K562 (cell line): Measurements from ENCODE around the gene SMIM41. TPM values are rescaled to one million over a fixed set of nuclear protein-coding genes. Genes with fewer than 3 reads are reported as not detected.
A peak's percentile ranks its signal among the peaks of the same experiment; 100 is the strongest.

Source experiments
- ATAC-seq: fragments of 200-7000 bp; cut with Tn5 transposase; 3 replicates; pipeline ENCODE4 v1.9.1; 2020; ENCODE audit warnings: moderate library complexity
- BruUV-seq: library from RNA; stranded (reverse); fragments of 400-500 nt; replicated peaks from 2 replicates; lab custom pipeline; 2021; lab: Mats Ljungman, UMichigan
- CTCF ChIA-PET: fragments of 300-600 bp; formaldehyde crosslinking; extraction: SDS; loops from one replicate; lab custom pipeline; 2021; ENCODE audit warnings: low intra/inter-chr PET ratio; lab: Yijun Ruan, JAX
- POLR2A ChIA-PET: fragments of 300-600, 350-650 bp; sonication (Branson Sonifier 250); formaldehyde crosslinking; extraction: SDS; loops from one replicate; lab custom pipeline; 2021; ENCODE audit warnings: antibody characterized with exemption, inconsistent platforms; lab: Yijun Ruan, JAX
- DNase-seq, 4 experiments: peaks; one replicate each; pipeline versions ENCODE4 v3.0.0 to v3.0.0-alpha.2; 2011 to 2018; ENCODE audit warnings: low spot score in 3 of 4, mixed read lengths in 3 of 4; ENCODE audit errors: extremely low read depth in 1 of 4
- FAIRE-seq: peaks from 2 replicates; lab custom pipeline; 2011; peaks lifted over from hg19 to GRCh38; lab: Jason Lieb, UNC
- H2AFZ ChIP-seq: 2 replicates; pipeline ENCODE4 v1.6.0; 2011; ENCODE audit warnings: low read depth, low read length, control low read depth, inconsistent platforms
- H3K27ac ChIP-seq: fragments of 200-600 bp; 3 replicates; pipeline ENCODE4 v1.8.0; 2011; ENCODE audit warnings: low read depth, mild to moderate bottlenecking, control low read depth, inconsistent platforms, low read length, moderate library complexity, mixed read lengths; ENCODE audit errors: extremely low read depth
- H3K27me3 ChIP-seq, 2 experiments: fragments of 300-600 bp in 1 of 2; 2 replicates in 1 of 2; 3 replicates in 1 of 2; pipeline versions ENCODE4 v1.6.0 to v1.8.0; 2011; ENCODE audit warnings: inconsistent platforms in 2 of 2, low read length in 2 of 2, mild to moderate bottlenecking in 1 of 2, mixed read lengths in 1 of 2, moderate library complexity in 1 of 2; ENCODE audit not compliant: control insufficient read depth in 2 of 2, insufficient read depth in 2 of 2
- H3K36me3 ChIP-seq: fragments of 300-600 bp; 3 replicates; pipeline ENCODE4 v1.8.0; 2011; ENCODE audit warnings: mild to moderate bottlenecking, low read length, inconsistent platforms; ENCODE audit not compliant: control insufficient read depth, insufficient read depth
- H3K4me1 ChIP-seq, 2 experiments: fragments of 200-600 bp in 1 of 2; replicated peaks in 1 of 2; 2 replicates in 1 of 2; 3 replicates in 1 of 2; pipeline versions ENCODE4 v1.5.1 to v1.8.0; 2011; ENCODE audit warnings: inconsistent platforms in 2 of 2, low read length in 2 of 2, mild to moderate bottlenecking in 1 of 2, mixed read lengths in 1 of 2, moderate library complexity in 1 of 2; ENCODE audit not compliant: control insufficient read depth in 2 of 2, insufficient read depth in 2 of 2
- H3K4me2 ChIP-seq: 2 replicates; pipeline ENCODE4 v1.6.1; 2011; ENCODE audit warnings: low read length, control low read depth, inconsistent platforms, mixed read lengths; ENCODE audit not compliant: insufficient read depth
- H3K4me3 ChIP-seq: fragments of 200-600 bp; sonication (generic), shearing (Covaris generic); 2 replicates; pipeline ENCODE4 v1.5.1; 2016; ENCODE audit warnings: control low read depth, inconsistent platforms
- H3K79me2 ChIP-seq: fragments of 200-600 bp; 3 replicates; pipeline ENCODE4 v1.8.0; 2011; ENCODE audit warnings: low read length, inconsistent platforms; ENCODE audit not compliant: control insufficient read depth, insufficient read depth
- H3K9ac ChIP-seq, 2 experiments: 2 replicates each; pipeline versions ENCODE4 v1.6.0 to v1.6.1; 2011; ENCODE audit warnings: low read depth in 2 of 2, low read length in 2 of 2, control low read depth in 1 of 2, inconsistent platforms in 1 of 2, mild to moderate bottlenecking in 1 of 2, mixed read lengths in 1 of 2; ENCODE audit not compliant: insufficient read depth in 1 of 2
- H3K9me1 ChIP-seq: one replicate; pipeline ENCODE4 v1.6.0; 2011; ENCODE audit warnings: inconsistent platforms, mild to moderate bottlenecking, low read length, moderate library complexity; ENCODE audit not compliant: control insufficient read depth, insufficient read depth
- H3K9me3 ChIP-seq: replicated peaks from 2 replicates; pipeline ENCODE4 v1.5.1; 2011; ENCODE audit warnings: low read depth, low read length, inconsistent platforms; ENCODE audit not compliant: control insufficient read depth, insufficient read depth
- H4K20me1 ChIP-seq: replicated peaks from 2 replicates; pipeline ENCODE4 v1.6.1; 2011; ENCODE audit warnings: low read length, inconsistent platforms, mixed read lengths; ENCODE audit not compliant: control insufficient read depth, insufficient read depth
- ATF7 ChIP-seq: fragments of 450-650 bp; IDR thresholded peaks from 2 replicates; pipeline ENCODE4 v1.7.1; 2014; ENCODE audit warnings: mild to moderate bottlenecking, moderate library complexity
- EP300 ChIP-seq: IDR thresholded peaks from 2 replicates; pipeline ENCODE4 v1.6.1; 2012; ENCODE audit warnings: low read length, improper control_type of control experiment
- ERF ChIP-seq: fragments of 450-650 bp; formaldehyde crosslinking; IDR thresholded peaks from 2 replicates; pipeline ENCODE4 v1.4.0; 2020; ENCODE audit warnings: mild to moderate bottlenecking, mixed read lengths
- GATAD2A ChIP-seq: fragments of 450-650 bp; IDR thresholded peaks from 2 replicates; pipeline ENCODE4 v1.6.1; 2017
- HDAC8 ChIP-seq: fragments of 450-650 bp; IDR thresholded peaks from 2 replicates; pipeline ENCODE4 v1.6.1; 2016; ENCODE audit warnings: mild to moderate bottlenecking, missing genetic modification characterization, moderate library complexity, missing compliant biosample characterization
- MED1 ChIP-seq: sonication (generic); formaldehyde crosslinking; IDR thresholded peaks from 2 replicates; pipeline ENCODE4 v1.8.1; 2023; ENCODE audit warnings: missing genetic modification reagents, borderline replicate concordance
- NCOA1 ChIP-seq: fragments of 450-650 bp; IDR thresholded peaks from 2 replicates; pipeline ENCODE4 v1.6.1; 2016; ENCODE audit warnings: low read depth
- RCOR1 ChIP-seq, 2 experiments: IDR thresholded peaks; 2 replicates each; pipeline ENCODE4 v1.6.1; 2012; ENCODE audit warnings: low read depth in 2 of 2, low read length in 2 of 2, borderline replicate concordance in 1 of 2, improper control_type of control experiment in 1 of 2
- RFX7 ChIP-seq: fragments of 250-450 bp; sonication (Bioruptor Pico); IDR thresholded peaks from 2 replicates; pipeline ENCODE4 v1.5.1; 2021; ENCODE audit warnings: mild to moderate bottlenecking
- ZBTB7A ChIP-seq: IDR thresholded peaks from 2 replicates; pipeline ENCODE4 v1.6.1; 2011; ENCODE audit warnings: low read depth, mild to moderate bottlenecking, low read length, moderate library complexity, borderline replicate concordance; ENCODE audit not compliant: control insufficient read depth
- ZFX ChIP-seq: sonication (generic); formaldehyde crosslinking; IDR thresholded peaks from 2 replicates; pipeline ENCODE4 v1.8.0; 2022; ENCODE audit warnings: mild to moderate bottlenecking, missing genetic modification reagents, moderate library complexity
- ZNF217 ChIP-seq: sonication (generic); formaldehyde crosslinking; IDR thresholded peaks from 2 replicates; pipeline ENCODE4 v1.8.0; 2022; ENCODE audit warnings: mild to moderate bottlenecking, missing genetic modification reagents
- WGBS: fragments of 100-300 bp; shearing (Covaris generic); methylation state at CpG from one replicate; pipeline ENCODE4 v1.1.6; 2016; ENCODE audit warnings: low coverage, mixed read lengths; ENCODE audit not compliant: insufficient coverage; ENCODE audit errors: missing lambda C conversion rate; 5-methylcytosine and 5-hydroxymethylcytosine counted together
- in situ Hi-C: fragments of 300-500 bp; cut with MboI; formaldehyde crosslinking; loops from 4 replicates; pipeline ENCODE4 v1.15.0; 2018; ENCODE audit warnings: inconsistent platforms, mixed read lengths
- intact Hi-C: fragments of 100-400 bp; cut with micrococcal nuclease; formaldehyde crosslinking; loops from 2 replicates; pipeline ENCODE4 v1.14.2; 2022
- polyA plus RNA-seq, 8 experiments: library from polyadenylated mRNA; depleted of rRNA in 4 of 8; stranded (reverse) in 5 of 8; unstranded in 3 of 8; fragments of >200 nt; fragmentation: Nextera tagmentation in 2 of 8; fragmentation: Illumina TruSeq in 1 of 8; extraction: Ambion mirVana in 2 of 8; extraction: Trizol in 1 of 8; gene quantifications; 2 replicates each; pipeline versions ENCODE4 v1.2.1 to v1.2.3, GENCODE V29; 2011 to 2014; ENCODE audit warnings: inconsistent platforms in 1 of 8, missing spikeins in 1 of 8
- total RNA-seq, 7 experiments: library from RNA; depleted of rRNA in 6 of 7; stranded (reverse); fragments of >200 nt in 6 of 7; fragmentation: Illumina TruSeq in 2 of 7; extraction: Trizol in 2 of 7; gene quantifications; 2 replicates each; pipeline versions ENCODE4 v1.2.1 to v1.2.3, GENCODE V29; 2011 to 2021; ENCODE audit warnings: low replicate concordance in 1 of 7
- TF ChIP-seq, protein P1 (sequence below), 2 experiments: fragments of 450-650 bp; IDR thresholded peaks; 2 replicates each; pipeline ENCODE4 v1.6.1; 2016; ENCODE audit warnings: mild to moderate bottlenecking in 2 of 2, borderline replicate concordance in 1 of 2, low read depth in 1 of 2, moderate library complexity in 1 of 2

SMIM41 gene
- total and polyA plus RNA-seq, 9 of the 15 experiments (the other 6 are each of a cell fraction or from before 2014, with no cell fraction given): not detected

DNA sequence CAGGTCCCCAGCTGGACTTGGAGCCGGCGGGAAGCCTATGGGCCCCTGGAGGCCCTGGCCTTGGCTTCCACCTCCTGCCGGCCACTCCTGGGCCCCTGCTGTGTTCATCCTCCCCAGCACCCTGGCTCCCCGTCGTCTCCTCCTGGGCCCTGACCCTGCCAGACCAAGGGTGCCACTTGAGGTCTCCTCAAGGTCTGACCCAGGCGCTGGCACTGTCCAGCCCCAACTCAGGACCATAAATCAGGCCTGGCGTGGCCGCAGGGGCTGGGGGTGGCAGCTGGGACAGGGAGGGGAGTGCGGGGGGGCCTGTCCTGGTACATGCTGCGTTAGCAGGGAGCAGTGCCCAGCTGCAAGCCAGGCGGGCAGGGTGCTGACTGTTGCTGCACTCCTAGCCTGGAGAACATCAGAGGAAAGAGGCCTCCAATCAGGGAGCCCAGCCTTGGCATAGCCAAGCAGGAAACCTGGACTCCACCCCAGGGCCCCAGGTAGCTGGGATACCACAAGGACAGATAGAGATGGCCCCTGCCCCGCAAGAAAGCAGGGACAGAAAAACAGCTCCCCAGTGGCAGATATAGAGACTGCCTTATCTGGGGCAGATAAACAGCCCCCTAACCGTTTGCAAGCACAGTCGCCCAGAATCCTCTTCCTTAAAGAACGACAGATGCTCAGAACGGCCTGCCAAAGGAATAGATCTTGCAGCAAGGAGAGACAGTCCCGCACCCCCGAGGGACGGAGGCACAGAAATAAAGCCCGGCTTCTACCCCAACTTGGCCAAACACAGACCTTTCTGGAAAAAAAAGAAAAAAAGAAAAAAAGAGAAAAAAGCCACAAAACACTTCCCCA lies 16.2 kb upstream of the SMIM41 start:
- no peak overlapping the region for H3K4me2 ChIP-seq
- H4K20me1 ChIP-seq: no peaks in the 10 kb centered on the region
- no peak overlapping the region for H3K4me3 ChIP-seq
- DNase-seq: peak; percentile 21 to 46 (median 38)
- H3K4me1 ChIP-seq: peaks cover 9 to 33% of the 10 kb centered on the region in 2 experiments; a peak in 4 of 5 replicates
- H3K79me2 ChIP-seq: no peaks in the 10 kb centered on the region
- peak overlapping the region; percentile 4 to 75; a peak in 3 of 4 replicates for H3K9ac ChIP-seq
- no peaks in the 10 kb centered on the region for H3K36me3 ChIP-seq
- peak; percentile 53 for ATAC-seq
- H3K9me3 ChIP-seq: no peaks in the 10 kb centered on the region
- peaks cover 0 to 4% of the 10 kb centered on the region in 2 experiments; a peak in 2 of 5 replicates for H3K27me3 ChIP-seq
- H3K27ac ChIP-seq: no peak overlapping the region
- intact Hi-C loops: no loop called here
- ChIA-PET POLR2A (interaction anchor here (0.7 to 1.4 kb wide), 4 partner anchors 10 to 60 kb away, joined by 3 to 5 read pairs (median 4); no protein-coding TSS in a partner anchor), CTCF (no interaction called here)
- in situ Hi-C loops: no loop called here
- WGBS: 38% methylated on average over 11 of the region's 20 CpGs
- FAIRE-seq: no peak
- no peaks in the 10 kb centered on the region for H3K9me1 ChIP-seq
- peak overlapping the region; percentile 54; the same call in 1 of the 2 replicates for H2AFZ ChIP-seq
- BruUV-seq: no TSS peak
- TF ChIP-seq ZFX (CRISPR knock-in tag): no peak
- no peak for TF ChIP-seq ZNF217
- TF ChIP-seq RFX7: no peak
- TF ChIP-seq ZBTB7A: peak; percentile 77; the same call in 1 of the 2 replicates
- TF ChIP-seq HDAC8 (tag): no peak
- TF ChIP-seq NCOA1: no peak
- TF ChIP-seq ERF (CRISPR knock-in tag): no peak
- no peak for TF ChIP-seq ATF7
- TF ChIP-seq MED1 (CRISPR knock-in tag): no peak
- no peak for TF ChIP-seq GATAD2A
- TF ChIP-seq EP300: peak; percentile 18; the same call in 1 of the 2 replicates
- TF ChIP-seq, protein P1, sequence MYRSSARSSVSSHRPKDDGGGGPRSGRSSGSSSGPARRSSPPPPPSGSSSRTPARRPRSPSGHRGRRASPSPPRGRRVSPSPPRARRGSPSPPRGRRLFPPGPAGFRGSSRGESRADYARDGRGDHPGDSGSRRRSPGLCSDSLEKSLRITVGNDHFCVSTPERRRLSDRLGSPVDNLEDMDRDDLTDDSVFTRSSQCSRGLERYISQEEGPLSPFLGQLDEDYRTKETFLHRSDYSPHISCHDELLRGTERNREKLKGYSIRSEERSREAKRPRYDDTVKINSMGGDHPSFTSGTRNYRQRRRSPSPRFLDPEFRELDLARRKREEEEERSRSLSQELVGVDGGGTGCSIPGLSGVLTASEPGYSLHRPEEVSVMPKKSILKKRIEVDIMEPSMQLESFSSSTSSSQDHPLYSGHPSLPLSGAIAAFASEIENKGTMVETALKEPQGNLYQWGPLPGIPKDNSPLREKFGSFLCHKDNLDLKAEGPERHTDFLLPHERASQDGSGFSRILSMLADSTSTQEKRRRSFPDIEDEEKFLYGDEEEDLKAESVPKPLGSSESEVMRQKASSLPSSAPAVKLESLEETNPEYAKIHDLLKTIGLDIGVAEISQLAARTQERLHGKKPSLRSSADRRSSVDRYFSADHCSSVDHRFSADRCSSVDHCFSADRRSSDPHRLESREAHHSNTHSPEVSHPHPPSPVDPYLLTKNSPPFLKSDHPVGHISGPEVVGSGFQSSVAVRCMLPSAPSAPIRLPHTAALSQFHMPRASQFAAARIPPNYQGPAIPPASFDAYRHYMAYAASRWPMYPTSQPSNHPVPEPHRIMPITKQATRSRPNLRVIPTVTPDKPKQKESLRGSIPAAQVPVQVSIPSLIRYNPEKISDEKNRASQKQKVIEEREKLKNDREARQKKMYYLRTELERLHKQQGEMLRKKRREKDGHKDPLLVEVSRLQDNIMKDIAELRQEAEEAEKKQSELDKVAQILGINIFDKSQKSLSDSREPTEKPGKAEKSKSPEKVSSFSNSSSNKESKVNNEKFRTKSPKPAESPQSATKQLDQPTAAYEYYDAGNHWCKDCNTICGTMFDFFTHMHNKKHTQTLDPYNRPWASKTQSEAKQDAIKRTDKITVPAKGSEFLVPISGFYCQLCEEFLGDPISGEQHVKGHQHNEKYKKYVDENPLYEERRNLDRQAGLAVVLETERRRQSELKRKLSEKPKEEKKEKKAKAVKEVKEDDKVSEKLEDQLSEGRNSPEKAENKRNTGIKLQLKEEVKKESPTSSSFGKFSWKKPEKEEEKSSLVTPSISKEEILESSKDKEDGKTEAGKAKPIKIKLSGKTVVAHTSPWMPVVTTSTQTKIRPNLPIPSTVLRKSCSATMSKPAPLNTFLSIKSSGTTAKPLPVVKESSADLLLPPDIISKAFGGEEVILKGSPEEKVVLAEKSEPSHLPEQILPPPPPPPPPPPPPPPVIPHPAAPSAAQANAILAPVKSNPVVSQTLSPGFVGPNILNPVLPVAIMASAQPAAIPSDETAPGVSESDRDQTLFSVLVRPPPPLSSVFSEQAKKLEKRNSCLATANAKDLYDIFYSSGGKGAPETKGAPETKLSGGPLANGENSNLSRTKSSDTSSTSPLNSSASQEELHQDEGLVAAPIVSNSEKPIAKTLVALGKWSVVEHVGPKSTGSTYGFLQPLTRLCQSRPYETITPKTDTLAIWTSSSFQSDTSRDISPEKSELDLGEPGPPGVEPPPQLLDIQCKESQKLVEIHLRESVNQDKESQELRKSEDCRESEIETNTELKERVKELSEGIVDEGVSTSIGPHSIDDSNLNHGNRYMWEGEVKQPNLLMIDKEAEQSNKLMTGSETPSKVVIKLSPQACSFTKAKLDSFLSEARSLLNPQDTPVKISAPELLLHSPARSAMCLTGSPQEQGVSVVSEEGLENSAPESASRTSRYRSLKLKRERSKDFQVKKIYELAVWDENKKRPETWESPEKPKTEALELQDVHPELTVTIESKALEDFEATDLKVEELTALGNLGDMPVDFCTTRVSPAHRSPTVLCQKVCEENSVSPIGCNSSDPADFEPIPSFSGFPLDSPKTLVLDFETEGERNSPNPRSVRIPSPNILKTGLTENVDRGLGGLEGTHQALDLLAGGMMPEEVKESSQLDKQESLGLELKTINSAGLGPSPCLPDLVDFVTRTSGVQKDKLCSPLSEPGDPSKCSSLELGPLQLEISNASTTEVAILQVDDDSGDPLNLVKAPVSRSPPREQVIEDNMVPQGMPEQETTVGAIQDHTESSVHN (IDR thresholded peaks at IDR 0.05; ENCODE audit: borderline replicate concordance in 1 of 2, low read depth in 1 of 2): no peak
- TF ChIP-seq RCOR1 (IDR thresholded peaks at IDR 0.05; ENCODE audit: borderline replicate concordance in 1 of 2, low read depth in 2 of 2, low read length in 2 of 2): 0 out of 4 replicates have a peak, but pooled peaks of 1 of the 2 experiments have one; percentile 18
